ENCODE results near the gene RBSN. TPM values are rescaled to one million over a fixed set of nuclear protein-coding genes. Genes with fewer than 3 reads are reported as not detected.

Gene RBSN
- total RNA-seq, 3 donors from 2014 or later: 16.5 to 36.8 (median 18.2) TPM

- H3K4me1 ChIP-seq (ENCODE audit: low read depth): no peaks in the 10 kb centered on the region
- no peak for TF ChIP-seq CTCF (IDR thresholded peaks at IDR 0.05)
- H3K9me3 ChIP-seq: no peaks in the 10 kb centered on the region
- intact Hi-C loops (cut with DNase I, micrococcal nuclease): no loop called here
- no peaks in the 10 kb centered on the region for H3K36me3 ChIP-seq (ENCODE audit: low read depth)
- ATAC-seq (no peak), DNase-seq (no peak)
- no peak overlapping the region for H3K4me3 ChIP-seq
Observed at GRCh38 chr3:15049584-15049983, 49.4 kb downstream of the RBSN start.

GRCh38 chr3:15045667-15046066, 53.3 kb downstream of the RBSN start:
- intact Hi-C loops (cut with DNase I, micrococcal nuclease): no loop called here
- no peak for TF ChIP-seq CTCF (IDR thresholded peaks at IDR 0.05)
- H3K4me1 ChIP-seq (ENCODE audit: low read depth): no peaks in the 10 kb centered on the region
- peaks cover 4% of the 10 kb centered on the region for H3K36me3 ChIP-seq (ENCODE audit: low read depth)
- H3K9me3 ChIP-seq: no peaks in the 10 kb centered on the region
- H3K4me3 ChIP-seq: no peak overlapping the region
- DNase-seq (no peak), ATAC-seq (no peak)

GRCh38 chr3:15044326-15044725, 54.6 kb downstream of the RBSN start:
- H3K4me1 ChIP-seq (ENCODE audit: low read depth): no peaks in the 10 kb centered on the region
- no peak for TF ChIP-seq CTCF (IDR thresholded peaks at IDR 0.05)
- peaks cover 4% of the 10 kb centered on the region for H3K36me3 ChIP-seq (ENCODE audit: low read depth)
- intact Hi-C loops (cut with DNase I, micrococcal nuclease): no loop called here
- ATAC-seq: no peak
- DNase-seq: no peak
- H3K4me3 ChIP-seq: no peak overlapping the region
- no peaks in the 10 kb centered on the region for H3K9me3 ChIP-seq

GRCh38 chr3:15043408-15044171, 55.4 kb downstream of the RBSN start:
- Histone ChIP-seq H3K36me3 (ENCODE audit: low read depth) (peaks cover 4% of the 10 kb centered on the region), H3K4me3 (no peak overlapping the region), H3K4me1 (ENCODE audit: low read depth) (no peaks in the 10 kb centered on the region), H3K9me3 (no peaks in the 10 kb centered on the region)
- ATAC-seq: no peak
- no peak for DNase-seq
- no peak for TF ChIP-seq CTCF (IDR thresholded peaks at IDR 0.05)
- intact Hi-C loops (cut with DNase I, micrococcal nuclease): no loop called here

- ATAC-seq: no peak
- Histone ChIP-seq H3K4me1 (ENCODE audit: low read depth) (no peaks in the 10 kb centered on the region), H3K9me3 (no peaks in the 10 kb centered on the region), H3K36me3 (ENCODE audit: low read depth) (peaks cover 4% of the 10 kb centered on the region), H3K4me3 (no peak overlapping the region)
- no peak for TF ChIP-seq CTCF (IDR thresholded peaks at IDR 0.05)
- intact Hi-C loops (cut with DNase I, micrococcal nuclease): no loop called here
- DNase-seq: no peak
Observed at GRCh38 chr3:15042936-15043335, 56.0 kb downstream of the RBSN start.

All from mucosa of descending colon (tissue), 3 donors.